GM12864 (cell line): ENCODE data around the gene ALPK3.
"Not testable (repeated sequence)": the region's sequence is repeated elsewhere in the genome, so short reads cannot be mapped to it uniquely, and the experiment has no call there.

Experiments used
- DNase-seq: peaks from one replicate; pipeline ENCODE4 v3.0.0-alpha.2; 2011; ENCODE audit warnings: low read depth
- H3K4me3 ChIP-seq: 2 replicates; pipeline ENCODE4 v1.5.1; 2011; ENCODE audit warnings: mild to moderate bottlenecking, low read depth, low read length, control low read depth
- CTCF ChIP-seq: IDR thresholded peaks from 2 replicates; pipeline ENCODE4 v1.5.1; 2011; ENCODE audit warnings: low read depth, mild to moderate bottlenecking, moderate library complexity, low read length, control low read depth, inconsistent platforms; ENCODE audit errors: missing control alignments

ALPK3 gene

GRCh38 chr15:84840741-84841429, 23.7 kb downstream of the ALPK3 start:
- DNase-seq, result no peak
- no peak for TF ChIP-seq CTCF
- H3K4me3 ChIP-seq, result no peak overlapping the region

- no peak for TF ChIP-seq CTCF
- H3K4me3 ChIP-seq, result no peak overlapping the region
Observed at GRCh38 chr15:84842781-84843180, 25.6 kb downstream of the ALPK3 start.

DNA sequence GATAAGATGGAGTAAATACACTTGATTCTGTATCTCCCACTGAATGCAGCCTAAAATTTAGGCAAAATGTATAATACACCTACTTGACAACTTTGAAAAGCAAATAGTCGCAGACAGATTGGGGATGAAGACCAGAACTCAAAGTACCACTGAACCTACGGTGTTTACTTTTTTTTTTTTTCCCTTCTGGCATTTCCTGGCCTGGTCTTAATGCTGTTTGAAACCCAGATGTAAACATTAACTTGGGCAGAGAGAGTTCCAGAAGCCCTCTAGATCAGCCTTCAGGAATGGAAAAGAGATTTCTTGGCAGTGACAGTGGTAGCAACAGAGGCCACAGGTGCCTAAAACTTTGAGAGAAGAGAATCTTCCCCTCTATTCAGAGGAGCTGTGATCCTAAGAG, 27.8 kb downstream of the ALPK3 start:
- no peak for TF ChIP-seq CTCF
- H3K4me3 ChIP-seq, result no peak overlapping the region
- no peak for DNase-seq

More at GRCh38 chr15:84842781-84843180, 25.6 kb downstream of the ALPK3 start:
- no peak for DNase-seq

GRCh38 chr15:84845631-84846030, 28.5 kb downstream of the ALPK3 start:
- not testable (repeated sequence) for H3K4me3 ChIP-seq
- peak; percentile 12 for DNase-seq
- peak; percentile 62 for TF ChIP-seq CTCF

GRCh38 chr15:84846269-84846668, 29.1 kb downstream of the ALPK3 start:
- H3K4me3 ChIP-seq, result no peak overlapping the region
- no peak for TF ChIP-seq CTCF
- DNase-seq, result no peak

- TF ChIP-seq CTCF, result no peak
Observed at GRCh38 chr15:84847382-84847781, 30.2 kb downstream of the ALPK3 start.

GRCh38 chr15:84852212-84852611, 35.1 kb downstream of the ALPK3 start:
- TF ChIP-seq CTCF, result no peak
- no peak overlapping the region for H3K4me3 ChIP-seq
- no peak for DNase-seq

More at GRCh38 chr15:84847382-84847781, 30.2 kb downstream of the ALPK3 start:
- H3K4me3 ChIP-seq, result no peak overlapping the region
- no peak for DNase-seq
